ENCODE measurements around the gene ACVR2B.

DNA sequence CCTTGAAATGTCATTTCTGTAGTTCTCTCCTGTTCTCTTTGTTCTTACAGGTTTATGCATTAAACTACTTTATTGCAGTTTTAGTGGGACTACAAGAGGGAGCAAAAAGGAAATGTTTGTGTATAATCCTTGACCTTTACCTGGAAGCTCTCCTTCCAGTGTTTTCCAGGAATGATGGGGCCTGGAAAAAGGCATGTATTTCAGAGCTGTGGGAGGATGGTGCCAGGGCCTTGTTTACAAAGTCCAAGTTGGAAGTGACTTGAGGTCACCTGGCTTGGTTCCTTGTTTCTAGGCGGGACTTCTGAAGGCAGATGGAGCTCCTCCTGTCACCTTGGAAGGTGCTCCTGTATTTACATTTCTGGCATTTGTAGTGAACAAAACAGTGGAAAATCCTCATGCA, 15.1 kb downstream of the ACVR2B start:
- TF ChIP-seq, protein P1, sequence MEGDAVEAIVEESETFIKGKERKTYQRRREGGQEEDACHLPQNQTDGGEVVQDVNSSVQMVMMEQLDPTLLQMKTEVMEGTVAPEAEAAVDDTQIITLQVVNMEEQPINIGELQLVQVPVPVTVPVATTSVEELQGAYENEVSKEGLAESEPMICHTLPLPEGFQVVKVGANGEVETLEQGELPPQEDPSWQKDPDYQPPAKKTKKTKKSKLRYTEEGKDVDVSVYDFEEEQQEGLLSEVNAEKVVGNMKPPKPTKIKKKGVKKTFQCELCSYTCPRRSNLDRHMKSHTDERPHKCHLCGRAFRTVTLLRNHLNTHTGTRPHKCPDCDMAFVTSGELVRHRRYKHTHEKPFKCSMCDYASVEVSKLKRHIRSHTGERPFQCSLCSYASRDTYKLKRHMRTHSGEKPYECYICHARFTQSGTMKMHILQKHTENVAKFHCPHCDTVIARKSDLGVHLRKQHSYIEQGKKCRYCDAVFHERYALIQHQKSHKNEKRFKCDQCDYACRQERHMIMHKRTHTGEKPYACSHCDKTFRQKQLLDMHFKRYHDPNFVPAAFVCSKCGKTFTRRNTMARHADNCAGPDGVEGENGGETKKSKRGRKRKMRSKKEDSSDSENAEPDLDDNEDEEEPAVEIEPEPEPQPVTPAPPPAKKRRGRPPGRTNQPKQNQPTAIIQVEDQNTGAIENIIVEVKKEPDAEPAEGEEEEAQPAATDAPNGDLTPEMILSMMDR (IDR thresholded peaks at IDR 0.05), result no peak
- TF ChIP-seq ZFX (IDR thresholded peaks at IDR 0.05; ENCODE audit: borderline replicate concordance), result no peak

Data from 22Rv1 (cell line).